HG02870 (cell line): Measurements from ENCODE around the gene CLDN9.

Experiments used
- ATAC-seq: cut with Tn5 transposase; IDR thresholded peaks from one replicate; pipeline ENCODE4 v1.9.1; 2021; ENCODE audit warnings: mild to moderate bottlenecking, moderate library complexity; ENCODE audit not compliant: unreplicated experiment

Gene CLDN9, protein sequence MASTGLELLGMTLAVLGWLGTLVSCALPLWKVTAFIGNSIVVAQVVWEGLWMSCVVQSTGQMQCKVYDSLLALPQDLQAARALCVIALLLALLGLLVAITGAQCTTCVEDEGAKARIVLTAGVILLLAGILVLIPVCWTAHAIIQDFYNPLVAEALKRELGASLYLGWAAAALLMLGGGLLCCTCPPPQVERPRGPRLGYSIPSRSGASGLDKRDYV

DNA sequence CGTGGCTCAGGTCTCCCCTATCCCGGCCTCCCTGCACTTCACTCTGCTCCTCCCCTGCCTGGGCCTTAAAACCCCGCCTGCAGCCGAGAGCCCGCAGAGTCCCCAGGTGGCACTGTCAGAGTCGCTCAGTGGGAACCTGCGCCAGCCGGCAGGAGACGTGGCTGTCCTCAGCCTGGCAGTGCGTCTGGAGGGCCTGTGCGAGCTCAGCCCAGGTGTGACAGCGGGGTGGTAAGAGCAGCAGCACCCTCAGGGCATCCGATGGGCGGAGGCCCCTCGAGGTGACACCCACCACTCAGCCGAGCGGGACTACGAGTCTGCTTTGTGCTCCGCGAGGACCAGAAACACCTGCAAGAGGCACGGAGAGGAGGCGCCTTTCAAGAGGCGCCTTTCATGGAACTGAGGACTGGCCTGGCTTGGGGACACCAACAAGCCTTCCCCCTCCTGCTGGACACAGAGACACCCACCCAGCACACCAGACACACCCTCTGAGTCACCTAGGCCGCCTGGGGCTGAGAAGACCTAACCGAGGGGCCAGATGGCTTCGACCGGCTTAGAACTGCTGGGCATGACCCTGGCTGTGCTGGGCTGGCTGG lies at the start of gene CLDN9:
TSS of gene CLDN9 (plus strand) at position 96 of the 593 bp plus-strand sequence. CDS start at position 536, 440 bp downstream.
- no peak for ATAC-seq

DNA sequence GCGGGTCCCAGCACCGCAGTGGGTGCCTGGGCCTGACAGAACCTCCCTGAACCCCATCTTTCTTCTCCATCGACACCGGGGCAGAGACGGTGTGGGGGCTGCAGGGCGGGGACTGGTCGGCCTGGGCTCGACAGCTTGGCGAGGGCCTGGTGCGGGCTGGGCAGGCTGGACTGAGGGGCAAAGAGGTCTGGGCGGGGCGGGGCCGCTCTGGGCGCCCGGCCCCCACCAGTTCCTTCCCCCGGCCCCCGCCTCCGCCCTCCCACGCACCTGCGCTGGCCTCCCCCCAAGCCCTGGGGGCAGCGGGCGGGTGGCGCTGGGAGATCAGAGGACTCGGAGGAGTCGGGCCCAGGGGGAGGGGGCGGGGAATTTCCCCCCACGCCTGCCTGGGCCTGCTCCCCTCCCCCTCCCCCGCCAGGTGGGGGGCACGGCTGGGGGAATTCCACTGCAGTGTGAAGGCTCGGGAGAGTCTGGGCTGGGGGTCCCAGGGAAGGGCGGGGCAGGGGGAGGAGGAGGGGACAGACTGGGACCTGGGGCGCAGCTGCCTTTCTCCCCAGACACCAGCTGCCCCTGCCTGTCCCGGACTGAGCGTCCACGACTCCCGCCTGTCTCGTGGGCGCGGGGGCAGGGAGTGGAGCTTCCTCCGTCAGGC lies 49.5 kb upstream of the CLDN9 start:
- no peak for ATAC-seq

DNA sequence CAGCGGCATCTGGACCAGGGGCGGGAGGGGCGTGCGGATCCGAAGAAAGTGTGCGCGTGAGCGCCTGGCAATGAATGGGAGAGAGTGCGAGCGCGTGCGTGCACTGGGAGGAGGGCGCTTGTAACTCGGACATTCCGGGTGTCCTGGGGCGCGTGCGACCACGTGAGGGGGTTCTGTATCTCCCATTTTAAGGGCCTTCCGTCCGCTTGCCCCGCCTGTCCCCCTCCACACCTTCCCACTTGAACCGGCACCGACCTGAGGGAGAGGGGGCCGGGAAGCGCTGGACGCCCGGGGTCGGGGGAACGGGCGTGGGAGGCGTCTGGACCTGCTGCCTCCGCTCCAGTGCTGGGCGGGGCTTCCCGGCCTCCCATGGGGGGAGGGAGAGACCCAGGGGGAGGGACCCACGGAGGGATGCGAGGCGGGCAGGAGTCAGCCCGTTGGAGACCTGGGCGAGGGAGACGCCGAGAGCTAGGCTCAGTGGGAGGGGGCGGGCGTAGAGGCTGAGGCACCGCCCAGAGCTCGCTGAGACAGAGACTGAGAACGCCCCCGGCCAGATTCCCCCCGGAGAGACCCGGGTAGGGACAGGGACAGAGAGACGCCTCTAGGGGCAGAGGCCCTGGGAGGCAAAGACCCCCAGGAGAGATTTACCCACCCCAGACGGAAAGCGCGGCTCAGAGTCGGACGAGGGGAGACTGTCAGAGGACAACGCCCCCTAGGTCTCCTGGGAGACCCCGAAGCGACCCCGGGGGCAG lies 48.8 kb upstream of the CLDN9 start, which contains the start of gene KREMEN2:
TSS of gene KREMEN2 (plus strand) at position 553 of the 752 bp plus-strand sequence. CDS start 246 bp downstream, outside the sequence.
- no peak for ATAC-seq

DNA sequence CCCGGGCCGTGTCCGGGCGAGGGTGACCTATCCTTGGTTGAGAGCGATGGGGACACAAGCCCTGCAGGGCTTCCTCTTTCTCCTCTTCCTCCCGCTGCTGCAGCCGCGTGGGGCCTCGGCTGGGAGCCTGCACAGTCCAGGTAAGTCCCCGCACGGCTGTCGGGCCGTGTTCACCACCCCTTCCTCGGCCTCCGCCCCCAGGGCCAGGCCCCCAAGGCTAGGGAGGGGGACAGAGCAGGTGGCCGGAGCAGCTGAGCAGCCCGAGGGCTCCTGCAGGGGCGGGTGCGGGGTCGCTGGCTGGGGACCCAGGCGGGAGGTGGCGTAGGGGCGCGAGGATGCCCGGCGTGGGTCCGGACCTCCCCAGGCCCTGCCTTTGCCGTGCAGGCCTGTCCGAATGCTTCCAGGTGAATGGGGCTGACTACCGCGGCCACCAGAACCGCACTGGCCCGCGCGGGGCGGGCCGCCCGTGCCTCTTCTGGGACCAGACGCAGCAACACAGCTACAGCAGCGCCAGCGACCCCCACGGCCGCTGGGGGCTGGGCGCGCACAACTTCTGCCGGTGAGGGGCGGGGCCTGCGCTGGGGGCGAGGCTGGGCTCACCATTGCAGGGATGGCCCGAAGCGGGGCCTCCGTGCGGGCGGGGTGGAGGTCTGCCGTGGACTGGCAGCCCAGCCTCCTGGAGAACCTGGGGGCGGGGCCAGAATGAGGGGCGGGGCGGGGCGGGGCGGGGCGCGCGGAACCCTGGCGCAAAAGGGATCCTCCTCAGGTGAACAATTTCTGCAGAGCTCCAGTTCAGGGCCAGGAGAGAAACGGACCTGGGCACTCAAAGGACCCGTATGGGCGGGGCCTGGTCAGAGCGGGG lies 48.0 kb upstream of the CLDN9 start:
- ATAC-seq, result no peak

DNA sequence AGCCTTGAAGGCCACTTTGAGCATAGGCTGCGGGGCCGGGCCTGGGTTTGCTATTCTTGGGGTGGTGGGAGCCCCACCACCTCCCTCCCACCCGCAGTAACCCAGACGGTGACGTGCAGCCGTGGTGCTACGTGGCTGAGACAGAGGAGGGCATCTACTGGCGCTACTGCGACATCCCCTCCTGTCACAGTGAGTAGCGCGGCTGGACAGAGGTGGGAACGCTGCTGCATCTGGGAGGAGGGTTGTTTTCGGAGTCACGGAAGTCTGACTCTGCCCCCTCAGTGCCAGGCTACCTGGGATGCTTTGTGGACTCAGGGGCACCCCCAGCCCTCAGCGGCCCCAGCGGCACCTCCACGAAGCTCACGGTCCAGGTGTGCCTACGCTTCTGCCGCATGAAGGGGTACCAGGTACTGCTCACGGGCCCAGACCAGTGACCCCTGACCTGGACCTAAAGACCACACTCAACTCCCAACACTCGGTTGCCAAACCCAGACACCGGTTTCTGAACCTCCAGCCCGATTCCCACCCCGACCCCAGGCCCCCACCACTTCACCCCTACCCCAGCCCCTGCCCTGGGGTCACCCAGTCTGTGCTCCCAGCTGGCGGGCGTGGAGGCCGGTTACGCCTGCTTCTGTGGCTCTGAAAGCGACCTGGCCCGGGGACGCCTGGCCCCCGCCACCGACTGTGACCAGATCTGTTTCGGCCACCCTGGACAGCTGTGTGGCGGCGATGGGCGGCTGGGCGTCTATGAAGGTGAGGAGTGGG lies 46.5 kb upstream of the CLDN9 start:
- ATAC-seq, result no peak

DNA sequence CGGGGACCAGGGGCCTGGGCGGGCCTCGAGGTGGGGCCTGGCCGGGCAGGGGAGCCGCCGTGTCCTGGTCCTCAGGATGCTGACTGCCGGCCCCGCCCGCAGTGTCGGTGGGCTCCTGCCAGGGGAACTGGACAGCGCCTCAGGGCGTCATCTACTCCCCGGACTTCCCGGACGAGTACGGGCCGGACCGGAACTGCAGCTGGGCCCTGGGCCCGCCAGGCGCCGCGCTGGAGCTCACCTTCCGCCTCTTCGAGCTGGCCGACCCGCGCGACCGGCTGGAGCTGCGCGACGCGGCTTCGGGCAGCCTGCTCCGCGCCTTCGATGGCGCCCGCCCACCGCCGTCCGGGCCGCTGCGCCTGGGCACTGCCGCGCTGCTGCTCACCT lies 45.9 kb upstream of the CLDN9 start:
- ATAC-seq, result no peak

DNA sequence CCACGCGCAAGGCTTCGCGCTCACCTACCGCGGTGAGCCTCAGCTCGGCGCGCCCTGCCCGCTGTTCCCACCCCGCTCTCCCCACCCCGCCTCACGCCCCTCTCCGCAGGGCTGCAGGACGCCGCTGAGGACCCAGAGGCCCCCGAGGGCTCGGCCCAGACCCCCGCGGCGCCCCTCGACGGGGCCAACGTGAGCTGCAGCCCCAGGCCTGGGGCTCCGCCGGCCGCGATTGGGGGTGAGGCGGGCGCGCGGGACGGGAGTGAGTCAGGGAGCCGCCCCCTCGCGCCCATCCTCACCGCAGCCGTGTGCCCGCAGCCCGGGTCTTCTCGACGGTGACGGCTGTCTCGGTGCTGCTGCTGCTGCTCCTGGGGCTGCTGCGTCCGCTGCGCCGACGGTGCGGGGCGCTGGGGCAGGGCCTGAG lies 45.5 kb upstream of the CLDN9 start:
- ATAC-seq, result no peak

DNA sequence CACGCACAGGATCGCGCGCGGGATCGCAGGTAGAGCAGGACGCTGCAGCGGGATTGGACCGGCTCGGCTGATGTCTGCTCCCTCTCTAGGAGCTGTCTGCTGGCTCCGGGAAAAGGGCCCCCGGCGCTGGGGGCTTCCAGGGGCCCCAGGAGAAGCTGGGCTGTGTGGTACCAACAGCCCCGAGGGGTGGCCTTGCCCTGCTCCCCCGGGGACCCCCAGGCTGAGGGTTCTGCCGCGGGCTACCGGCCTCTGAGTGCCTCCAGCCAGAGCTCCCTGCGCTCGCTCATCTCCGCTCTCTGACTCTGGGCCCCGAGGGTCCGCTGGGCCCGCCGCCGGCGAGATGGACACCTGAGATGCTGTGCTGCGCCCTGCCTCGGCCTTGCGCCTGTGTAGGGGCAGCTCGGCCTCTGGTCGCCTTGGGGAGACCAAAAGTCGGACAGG lies 45.0 kb upstream of the CLDN9 start:
- no peak for ATAC-seq

DNA sequence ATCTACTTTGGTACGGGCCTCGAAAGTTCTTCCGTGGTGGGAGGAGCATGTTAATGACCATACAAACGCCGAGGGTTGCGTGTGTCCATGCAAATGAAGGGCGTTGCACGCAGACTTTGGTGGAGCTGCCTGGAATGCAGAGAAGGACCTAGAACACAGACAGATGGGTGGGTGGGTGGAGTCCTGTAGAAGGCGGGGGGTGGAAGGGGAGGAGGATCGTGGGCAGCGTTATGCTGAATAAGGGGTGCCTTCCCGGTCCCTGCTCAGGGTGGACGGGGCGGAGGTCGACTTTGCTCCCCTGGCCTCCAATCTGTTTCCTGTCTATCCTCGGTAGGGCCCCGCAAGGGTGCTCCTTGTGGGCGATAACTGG lies 44.4 kb upstream of the CLDN9 start:
- no peak for ATAC-seq

DNA sequence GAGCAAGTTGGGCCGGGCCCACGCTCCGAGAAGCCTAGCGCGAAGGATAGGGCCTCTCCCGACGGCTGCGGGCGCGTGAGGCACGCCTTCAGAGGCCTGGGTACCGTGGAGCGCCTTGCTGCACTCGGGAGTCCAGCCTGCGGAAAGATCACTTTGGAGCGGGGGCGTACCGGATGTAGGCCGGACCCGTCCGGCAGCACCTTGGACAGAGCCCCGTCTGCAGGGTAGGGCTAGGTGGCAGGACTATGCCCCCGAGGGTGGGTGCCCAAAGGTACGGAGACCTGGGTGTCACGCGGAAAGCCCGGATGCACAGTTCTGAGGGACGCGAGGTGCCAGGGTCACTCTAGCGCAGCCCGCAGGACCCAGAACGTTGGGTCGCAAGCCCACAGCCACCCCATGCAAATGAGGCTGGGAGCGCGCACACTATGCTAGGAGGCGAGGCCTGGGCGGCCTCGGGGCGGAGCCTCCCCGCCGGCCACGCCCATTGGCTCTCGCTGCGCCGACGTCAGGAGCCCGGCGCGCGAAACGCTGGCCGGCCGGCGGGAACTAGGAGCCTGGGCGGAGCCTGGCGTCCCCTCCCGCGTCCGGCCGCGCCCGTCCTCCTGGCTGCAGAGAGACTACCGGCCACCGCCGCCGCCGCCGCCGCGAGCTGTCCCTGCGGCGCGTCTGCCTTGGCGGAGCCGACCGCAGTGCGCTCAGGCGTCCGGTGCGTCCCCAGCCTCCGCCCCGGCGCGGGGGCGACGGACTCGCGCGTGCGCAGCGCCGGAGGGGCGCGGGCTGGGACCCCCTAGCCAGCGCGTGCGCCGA lies 43.8 kb upstream of the CLDN9 start, which contains the start of gene PAQR4:
TSS of gene PAQR4 (plus strand) at position 611 of the 807 bp plus-strand sequence. CDS start 327 bp downstream, outside the sequence.
- ATAC-seq, result peak; percentile 72

DNA sequence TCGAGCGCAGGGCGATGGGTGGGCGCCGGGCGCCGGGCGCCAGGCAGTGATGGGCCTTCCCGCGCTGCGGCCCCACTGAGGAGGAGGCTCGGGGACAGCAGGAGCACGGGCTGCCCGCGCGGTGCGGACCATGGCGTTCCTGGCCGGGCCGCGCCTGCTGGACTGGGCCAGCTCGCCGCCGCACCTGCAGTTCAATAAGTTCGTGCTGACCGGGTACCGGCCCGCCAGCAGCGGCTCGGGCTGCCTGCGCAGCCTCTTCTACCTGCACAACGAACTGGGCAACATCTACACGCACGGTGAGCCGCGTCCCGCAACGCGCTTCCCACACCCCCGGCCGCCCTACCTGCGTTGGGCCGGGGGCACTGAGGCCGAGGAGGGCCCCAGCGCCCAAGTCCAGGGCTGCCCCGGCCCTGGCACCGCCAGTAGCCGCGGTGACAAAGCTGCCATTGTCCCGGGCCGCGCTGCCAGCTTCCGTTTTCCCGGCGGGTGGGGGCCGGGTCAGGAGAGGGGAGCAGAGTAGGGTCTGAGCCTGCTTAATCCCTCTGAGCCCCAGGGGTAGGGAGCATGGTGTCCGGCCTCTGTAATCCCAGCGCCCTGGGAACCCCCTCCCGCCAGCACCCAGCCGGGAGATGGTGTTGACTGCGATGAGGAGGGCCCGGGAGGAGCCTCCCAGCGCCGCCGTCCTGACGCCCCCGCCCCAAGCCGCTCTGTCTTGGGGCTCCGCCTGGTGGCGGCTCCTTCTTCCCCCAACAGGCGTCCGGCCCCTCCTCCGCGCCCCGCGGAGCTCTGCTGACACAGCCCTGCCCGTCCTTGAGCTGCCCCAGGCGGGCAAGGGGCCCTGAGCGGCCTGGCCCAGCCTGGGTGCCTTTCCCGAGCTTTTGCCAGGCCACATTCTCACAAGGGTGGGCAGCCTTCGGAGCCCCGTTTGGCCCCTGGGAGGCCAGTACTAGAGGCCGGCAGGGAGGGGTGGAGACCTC lies 42.9 kb upstream of the CLDN9 start:
- ATAC-seq, result no peak

DNA sequence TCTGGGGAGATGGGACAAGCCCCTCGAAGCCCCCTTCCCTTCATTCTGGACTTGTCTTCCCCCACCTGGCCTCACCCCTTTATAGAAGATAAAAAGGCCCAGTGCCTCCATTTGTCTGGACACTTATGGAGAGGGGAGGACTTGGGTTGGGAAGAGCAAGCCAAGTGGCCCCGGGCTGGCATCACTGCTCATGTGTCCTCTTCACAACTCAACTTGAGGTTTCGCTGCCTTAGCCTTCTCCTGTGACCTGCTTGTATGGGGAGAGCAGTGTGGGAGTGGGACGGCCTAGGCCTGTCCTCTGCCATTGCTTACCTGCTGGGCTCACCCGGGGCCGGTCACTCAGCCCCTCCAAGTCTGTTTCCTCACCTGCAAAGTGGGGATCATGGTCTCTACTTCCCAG lies 42.2 kb upstream of the CLDN9 start:
- no peak for ATAC-seq

DNA sequence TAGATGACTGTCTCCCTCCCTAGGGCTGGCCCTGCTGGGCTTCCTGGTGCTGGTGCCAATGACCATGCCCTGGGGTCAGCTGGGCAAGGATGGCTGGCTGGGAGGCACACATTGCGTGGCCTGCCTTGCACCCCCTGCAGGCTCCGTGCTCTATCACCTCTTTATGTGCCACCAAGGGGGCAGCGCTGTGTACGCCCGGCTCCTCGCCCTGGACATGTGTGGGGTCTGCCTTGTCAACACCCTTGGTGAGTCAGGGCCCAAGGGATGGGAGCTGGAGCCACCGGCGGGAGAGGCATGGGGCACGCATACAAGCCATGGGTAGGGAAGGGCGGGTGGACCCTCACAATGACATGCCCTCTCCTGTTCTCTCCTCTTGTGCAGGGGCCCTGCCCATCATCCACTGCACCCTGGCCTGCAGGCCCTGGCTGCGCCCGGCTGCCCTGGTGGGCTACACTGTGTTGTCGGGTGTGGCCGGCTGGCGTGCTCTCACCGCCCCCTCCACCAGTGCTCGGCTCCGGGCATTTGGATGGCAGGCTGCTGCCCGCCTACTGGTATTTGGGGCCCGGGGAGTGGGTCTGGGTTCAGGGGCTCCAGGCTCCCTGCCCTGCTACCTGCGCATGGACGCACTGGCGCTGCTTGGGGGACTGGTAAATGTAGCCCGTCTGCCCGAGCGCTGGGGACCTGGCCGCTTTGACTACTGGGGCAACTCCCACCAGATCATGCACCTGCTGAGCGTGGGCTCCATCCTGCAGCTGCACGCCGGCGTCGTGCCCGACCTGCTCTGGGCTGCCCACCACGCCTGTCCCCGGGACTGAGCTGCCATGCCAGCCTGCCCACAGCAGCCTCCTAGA lies 41.4 kb upstream of the CLDN9 start:
- no peak for ATAC-seq

DNA sequence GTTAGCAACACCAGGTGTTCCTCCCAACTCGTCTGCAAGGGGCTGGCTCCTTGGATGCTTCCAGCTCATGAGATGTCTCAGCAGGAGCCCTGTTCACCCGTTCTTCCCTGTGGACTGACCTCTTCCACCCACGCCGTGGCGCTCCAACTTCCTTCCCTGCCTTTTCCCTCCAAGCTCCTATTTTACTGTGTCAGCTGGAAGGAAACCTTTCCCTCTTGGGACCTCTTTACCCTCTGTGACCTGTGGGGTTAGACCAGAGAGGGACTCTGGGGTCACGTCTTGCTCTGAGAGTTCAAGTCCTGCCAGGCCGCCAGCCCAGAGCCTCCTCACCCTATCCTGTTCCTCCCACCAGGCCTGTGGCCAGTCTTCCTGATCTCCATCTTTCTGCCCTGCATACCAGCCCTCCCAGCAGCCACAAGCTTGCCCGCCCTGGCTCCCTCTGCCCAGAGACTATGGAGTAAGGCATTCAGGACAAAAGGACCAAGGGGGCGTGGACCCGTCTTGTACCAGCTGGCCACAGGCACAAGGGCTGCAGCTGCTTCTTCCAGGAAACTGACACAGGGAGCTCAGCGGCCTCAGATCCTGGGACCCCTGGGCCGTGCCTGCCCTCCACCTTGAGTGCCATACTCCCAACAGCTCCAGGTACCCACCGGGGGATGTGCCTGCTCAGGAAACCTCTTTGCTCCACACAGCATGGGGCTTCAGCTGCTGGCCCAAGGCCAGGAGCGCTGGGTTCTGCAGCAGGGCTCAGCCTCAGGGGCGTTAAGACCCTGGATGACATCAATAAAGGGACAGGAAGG lies 40.5 kb upstream of the CLDN9 start:
- ATAC-seq, result no peak

DNA sequence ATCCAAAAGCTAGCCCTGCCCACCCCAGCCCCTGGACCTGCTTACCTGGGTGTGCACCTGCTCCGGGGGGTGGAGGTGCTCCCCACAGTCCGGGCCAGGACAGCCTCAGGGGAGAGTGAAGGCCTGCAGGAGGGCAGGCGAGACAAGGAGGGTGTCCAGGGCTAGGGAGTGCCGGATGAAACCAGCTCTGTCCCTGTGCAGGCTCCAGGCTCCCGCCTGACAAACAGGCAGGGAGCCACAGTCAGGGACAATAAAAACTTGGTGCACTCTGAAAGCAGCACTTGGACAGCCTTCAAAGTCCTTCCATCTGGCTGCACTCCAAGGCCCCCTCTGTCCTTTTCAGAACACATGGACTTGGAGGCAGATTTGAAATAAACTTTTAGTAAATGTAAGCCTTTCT lies 39.6 kb upstream of the CLDN9 start:
- ATAC-seq, result no peak
